ENCODE data around the gene TRIM72.
"Not testable (repeated sequence)": the region's sequence is repeated elsewhere in the genome, so short reads cannot be mapped to it uniquely, and the experiment has no call there.

TRIM72 gene

GRCh38 chr16:31216422-31217135, 2.7 kb downstream of the TRIM72 start, which contains the start of gene PYDC1:
TSS of gene PYDC1 (minus strand) at chr16:31217135. CDS start at chr16:31217028, 107 bp downstream.
- no peak for DNase-seq

DNA sequence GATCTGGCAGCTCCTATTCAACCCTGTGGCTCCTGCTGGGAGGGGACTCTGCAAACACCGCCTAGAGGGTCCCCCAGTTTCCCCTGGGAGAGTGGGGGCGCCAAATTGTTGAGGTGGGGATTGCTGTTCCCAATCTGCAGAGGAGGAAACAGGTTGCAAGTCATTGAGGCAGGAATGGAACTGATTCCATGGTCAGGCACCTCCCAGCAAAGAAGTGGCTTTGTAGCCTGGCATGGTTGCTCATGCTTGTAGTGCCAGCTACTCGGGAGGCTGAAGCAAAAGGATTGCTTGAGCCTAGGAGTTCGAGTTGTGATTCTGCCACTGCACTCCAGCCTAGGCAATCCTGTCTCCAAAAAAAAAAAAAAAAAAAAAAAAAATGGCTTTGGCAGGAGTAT, 3.2 kb downstream of the TRIM72 start:
- DNase-seq = no peak

GRCh38 chr16:31219154-31219741, 5.3 kb downstream of the TRIM72 start:
- DNase-seq = no peak

- no peak for DNase-seq
Observed at GRCh38 chr16:31221357-31222160, 7.6 kb downstream of the TRIM72 start.

GRCh38 chr16:31223044-31223443, 9.1 kb downstream of the TRIM72 start:
- no peak for DNase-seq

DNA sequence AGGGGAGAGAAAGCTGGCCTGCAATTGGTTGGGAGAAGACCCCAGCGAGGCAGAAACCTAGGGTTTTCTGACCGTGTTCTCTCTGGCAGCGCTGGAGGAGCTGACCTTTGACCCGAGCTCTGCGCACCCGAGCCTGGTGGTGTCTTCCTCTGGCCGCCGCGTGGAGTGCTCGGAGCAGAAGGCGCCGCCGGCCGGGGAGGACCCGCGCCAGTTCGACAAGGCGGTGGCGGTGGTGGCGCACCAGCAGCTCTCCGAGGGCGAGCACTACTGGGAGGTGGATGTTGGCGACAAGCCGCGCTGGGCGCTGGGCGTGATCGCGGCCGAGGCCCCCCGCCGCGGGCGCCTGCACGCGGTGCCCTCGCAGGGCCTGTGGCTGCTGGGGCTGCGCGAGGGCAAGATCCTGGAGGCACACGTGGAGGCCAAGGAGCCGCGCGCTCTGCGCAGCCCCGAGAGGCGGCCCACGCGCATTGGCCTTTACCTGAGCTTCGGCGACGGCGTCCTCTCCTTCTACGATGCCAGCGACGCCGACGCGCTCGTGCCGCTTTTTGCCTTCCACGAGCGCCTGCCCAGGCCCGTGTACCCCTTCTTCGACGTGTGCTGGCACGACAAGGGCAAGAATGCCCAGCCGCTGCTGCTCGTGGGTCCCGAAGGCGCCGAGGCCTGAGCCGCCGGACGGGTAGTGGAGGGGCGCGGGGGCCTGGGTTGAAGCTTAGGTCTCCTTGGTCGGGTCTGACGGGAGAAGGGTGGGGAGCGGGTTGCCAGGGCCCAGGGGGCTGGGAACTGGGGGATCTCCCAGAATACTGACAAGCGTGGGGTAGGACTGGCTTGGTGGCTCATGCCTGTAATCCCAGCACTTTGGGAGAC, 10.4 kb downstream of the TRIM72 start:
- no peak for DNase-seq

- no peak for DNase-seq
Observed at GRCh38 chr16:31225193-31225592, 11.3 kb downstream of the TRIM72 start.

DNA sequence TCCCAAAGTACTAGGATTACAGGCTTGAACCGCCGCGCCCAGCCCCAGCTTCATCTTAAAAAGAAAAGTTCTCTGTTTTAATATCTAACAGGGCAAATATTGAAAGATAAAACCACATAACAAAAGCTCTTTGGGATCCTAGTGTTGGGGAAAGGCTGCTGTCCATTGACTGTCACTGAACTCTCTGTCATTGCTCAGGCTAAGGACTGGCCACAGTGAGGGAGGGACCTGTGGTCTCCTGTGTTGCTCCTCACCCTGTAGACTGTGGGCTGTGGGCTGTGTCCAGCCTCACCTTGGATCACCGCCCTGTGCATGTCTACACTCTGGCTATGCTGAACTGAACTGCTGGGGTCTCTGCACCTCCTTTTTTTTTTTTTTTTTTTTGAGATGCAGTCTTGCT, 14.3 kb downstream of the TRIM72 start:
- DNase-seq = no peak

DNA sequence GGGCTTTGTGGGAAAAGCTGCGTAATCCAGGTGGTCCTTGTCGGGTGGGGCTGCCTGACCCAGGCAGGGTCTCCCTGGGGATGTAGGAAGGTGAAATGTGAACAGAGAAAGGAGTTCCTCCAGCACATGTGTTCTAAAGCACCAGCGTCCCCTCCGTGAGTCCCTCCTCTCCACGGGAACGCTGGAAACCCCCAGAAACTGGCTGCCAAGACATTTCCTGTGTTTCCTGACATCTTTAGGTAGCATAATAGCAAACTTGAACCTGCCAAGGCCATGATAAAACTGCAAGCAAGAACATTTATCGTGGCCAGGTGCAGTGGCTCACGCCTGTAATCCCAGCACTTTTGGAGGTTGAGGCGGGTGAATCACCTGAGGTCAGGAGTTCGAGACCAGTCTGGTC, 15.6 kb downstream of the TRIM72 start:
- DNase-seq = no peak

GRCh38 chr16:31238041-31238440, 24.1 kb downstream of the TRIM72 start:
- DNase-seq = no peak

DNA sequence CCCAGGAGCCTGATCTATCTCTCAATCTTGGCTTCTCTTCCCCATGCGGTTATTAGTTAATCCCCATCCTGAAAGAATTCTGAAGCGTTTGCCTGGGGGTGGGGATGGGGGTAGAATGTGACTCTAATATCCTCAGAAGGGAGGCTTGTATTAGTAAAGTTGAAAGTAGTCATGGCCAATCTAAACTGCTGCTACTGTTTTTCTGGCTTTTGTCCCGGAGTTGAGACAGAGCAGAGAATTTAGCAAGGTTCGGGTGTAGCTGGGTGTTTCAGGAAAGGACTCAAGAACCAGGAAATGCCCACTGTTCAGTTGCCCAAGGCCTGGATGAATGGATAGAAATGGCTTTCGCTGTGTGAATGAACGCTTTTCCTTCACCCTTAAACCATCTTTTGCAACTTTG, 28.3 kb downstream of the TRIM72 start:
- DNase-seq = no peak

DNA sequence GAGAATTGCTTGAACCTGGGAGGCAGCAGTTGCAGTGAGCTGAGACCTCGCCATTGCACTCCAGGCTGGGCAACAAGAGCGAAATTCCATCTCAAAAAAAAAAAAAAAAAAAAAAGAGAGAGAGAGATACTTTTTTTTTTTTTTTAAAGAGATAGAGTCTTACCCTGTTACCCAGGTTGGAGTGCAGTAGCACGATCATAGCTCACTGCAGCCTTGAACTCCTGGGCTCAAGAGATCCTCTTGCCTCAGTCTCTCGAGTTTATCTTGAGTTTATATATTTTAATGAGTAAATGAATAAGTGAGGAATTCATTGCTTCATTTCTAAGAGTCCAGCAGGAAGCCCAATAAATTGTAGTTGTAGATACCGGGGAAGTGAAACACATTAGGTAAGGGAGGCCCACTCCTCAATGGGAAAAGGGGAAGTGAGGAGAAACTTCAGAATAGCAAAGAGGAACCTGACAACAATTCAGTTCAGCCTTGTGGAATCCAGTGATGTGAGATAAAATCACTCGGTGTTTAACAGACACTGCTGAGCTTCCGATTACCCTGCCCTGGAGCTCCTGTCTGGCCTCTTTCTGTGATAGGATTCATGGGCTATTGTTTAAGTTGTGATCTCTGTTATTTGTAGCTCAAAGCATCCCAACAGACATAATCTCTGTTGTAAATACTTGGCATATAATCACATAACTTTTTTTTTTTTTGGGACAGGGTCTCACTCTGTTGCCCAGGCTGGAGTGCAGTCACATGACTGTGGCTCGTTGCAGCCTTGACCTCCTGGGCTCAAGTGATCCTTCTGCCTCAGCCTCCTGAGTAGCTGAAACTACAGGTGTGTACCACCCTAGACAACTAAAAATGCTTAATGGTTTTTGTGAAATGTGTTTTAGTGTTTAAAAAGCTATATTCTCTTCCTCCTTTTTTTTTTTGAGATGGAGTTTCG, 30.1 kb downstream of the TRIM72 start:
- no peak for DNase-seq

GRCh38 chr16:31245598-31245997, 31.7 kb downstream of the TRIM72 start:
- not testable (repeated sequence) for DNase-seq

DNA sequence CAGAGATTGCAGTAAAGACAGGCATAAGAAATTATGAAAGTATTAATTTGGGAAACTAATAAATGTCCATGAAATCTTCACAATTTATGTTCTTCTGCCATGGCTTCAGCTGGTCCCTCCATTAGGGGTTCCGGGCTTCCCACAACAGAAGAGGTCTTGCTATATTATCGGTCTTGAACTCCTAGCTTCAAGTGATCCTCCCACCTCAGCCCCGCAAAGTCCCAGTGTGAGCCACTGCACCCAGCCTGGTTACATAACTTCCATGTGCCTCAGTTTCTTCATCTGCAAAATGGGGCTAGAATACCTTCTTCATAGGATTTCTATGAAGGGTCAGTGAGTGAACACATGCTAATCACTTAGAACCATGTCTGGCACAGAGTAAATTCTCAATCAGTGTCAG, 32.4 kb downstream of the TRIM72 start:
- DNase-seq = no peak

DNA sequence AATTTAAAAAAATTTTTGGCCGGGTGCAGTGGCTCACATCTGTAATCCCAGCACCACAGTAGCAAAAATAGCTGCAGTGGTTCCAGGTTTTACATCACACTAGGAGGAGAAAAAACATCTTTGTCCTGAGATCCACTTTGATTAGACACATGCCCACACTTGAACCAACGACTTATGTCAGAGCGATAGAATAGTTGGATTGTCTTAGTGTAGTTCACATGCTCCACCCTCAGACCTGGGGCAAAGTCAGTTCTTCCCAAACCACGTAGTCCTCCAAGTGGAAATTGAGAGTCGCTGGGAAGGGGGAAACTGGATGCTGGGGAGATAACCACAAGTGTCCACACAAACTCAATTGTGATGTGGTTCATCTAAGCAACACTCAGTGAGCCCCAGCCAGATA, 34.4 kb downstream of the TRIM72 start:
- DNase-seq = no peak

DNA sequence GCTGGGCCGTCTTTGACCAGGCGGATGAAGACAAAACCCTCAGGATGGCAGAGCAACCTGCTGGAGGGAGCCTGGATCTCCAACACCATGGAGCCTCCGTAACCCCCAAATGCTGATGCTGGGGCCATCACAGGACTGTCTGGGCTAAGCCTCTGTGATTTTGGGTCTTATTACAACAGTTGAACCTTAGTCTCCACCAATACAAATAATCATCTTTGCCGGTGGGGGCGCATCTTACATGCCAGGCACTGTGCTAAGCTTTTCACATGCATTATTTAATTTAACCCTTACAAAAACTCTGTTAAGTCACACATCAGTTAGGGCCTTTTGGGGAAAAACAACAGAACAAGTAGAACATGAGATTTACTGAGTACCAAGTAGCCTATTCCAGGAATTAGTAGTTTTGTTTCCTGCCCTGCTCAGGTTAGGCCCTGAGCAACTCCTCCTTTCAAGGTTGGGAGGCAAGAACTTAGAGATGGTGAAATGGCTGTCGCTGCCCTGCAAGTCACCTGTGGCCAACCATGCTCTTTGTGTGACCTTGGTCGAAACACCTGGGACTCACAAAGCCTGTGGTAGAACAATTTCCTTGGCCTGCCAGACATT, 37.0 kb downstream of the TRIM72 start:
- no peak for DNase-seq

DNA sequence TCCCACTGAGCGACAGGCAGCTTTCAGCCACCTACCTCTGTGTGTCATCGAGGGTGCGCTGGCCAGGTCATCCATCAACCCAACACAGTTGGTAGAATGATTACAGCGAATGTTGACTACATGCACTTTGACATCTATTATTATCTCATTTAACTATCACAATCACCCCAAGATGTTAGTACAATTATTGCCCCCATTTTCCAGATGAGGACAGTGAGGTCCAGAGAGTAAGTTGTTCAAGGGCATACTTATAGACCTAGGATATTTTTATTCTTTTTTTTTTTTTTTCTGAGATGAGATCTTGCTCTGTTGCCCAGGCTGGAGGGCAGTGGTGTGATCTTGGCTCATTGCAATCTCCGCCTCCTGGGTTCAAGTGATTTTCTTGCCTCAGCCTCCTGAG, 37.5 kb downstream of the TRIM72 start:
- no peak for DNase-seq

- DNase-seq = no peak
Observed at GRCh38 chr16:31253642-31254045, 39.7 kb downstream of the TRIM72 start.

GRCh38 chr16:31256466-31256865, 42.5 kb downstream of the TRIM72 start:
- DNase-seq = no peak

GRCh38 chr16:31258366-31258765, 44.4 kb downstream of the TRIM72 start:
- no peak for DNase-seq

Measured in activated CD4-positive, alpha-beta T cell treated with anti-CD3 and anti-CD28 coated beads, Interleukin-2, amount 50 U/mL, for 4 hours (primary cell).